DND-41 (cell line): ENCODE data around the gene UTY.

Experiments
- EZH2 ChIP-seq: IDR thresholded peaks from 3 replicates; pipeline ENCODE4 v1.6.1; 2012; ENCODE audit warnings: borderline replicate concordance, low read depth, mild to moderate bottlenecking, moderate library complexity, low read length, inconsistent platforms; ENCODE audit not compliant: severe bottlenecking
- TF ChIP-seq, protein P1 (sequence below): IDR thresholded peaks from 2 replicates; pipeline ENCODE4 v1.5.1; 2012; ENCODE audit warnings: borderline replicate concordance, low read length, moderate library complexity, mild to moderate bottlenecking; ENCODE audit not compliant: poor library complexity, severe bottlenecking; ENCODE audit errors: extremely low read depth

DNA sequence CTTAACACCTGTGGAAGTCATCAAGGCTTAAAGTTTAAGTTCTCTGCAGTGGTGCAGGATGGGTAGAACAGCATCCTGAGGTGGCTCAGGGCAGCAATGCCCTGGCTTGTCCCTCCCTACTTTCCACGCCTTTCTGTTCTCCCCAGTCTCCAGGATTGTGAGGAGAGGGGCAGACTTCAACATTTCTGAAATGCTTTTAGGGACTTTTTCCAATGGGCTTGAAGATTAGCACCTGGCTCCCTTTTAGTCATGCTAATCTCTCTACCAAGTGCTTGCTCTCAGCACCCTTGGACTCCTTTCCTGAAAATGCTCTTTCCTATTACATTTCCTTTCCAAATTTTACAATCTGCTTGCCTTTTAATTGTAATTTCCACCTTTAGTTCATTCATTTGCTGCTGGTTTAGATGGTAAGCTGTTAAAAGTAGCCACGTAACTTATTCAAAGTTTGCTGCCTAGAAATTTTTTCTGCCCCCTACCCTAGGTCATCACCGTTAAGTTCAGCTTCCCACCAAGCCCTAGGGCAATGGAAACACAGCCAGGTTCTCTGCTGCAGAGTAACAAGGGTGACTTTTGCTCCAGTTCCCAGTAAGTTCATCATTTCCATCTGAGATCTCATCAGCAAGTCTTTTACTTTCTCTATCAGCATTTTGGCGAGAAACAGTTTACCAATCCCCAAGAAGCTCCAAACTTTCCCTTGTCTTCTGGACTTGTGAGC, 183.5 kb downstream of the UTY start:
- TF ChIP-seq, protein P1, sequence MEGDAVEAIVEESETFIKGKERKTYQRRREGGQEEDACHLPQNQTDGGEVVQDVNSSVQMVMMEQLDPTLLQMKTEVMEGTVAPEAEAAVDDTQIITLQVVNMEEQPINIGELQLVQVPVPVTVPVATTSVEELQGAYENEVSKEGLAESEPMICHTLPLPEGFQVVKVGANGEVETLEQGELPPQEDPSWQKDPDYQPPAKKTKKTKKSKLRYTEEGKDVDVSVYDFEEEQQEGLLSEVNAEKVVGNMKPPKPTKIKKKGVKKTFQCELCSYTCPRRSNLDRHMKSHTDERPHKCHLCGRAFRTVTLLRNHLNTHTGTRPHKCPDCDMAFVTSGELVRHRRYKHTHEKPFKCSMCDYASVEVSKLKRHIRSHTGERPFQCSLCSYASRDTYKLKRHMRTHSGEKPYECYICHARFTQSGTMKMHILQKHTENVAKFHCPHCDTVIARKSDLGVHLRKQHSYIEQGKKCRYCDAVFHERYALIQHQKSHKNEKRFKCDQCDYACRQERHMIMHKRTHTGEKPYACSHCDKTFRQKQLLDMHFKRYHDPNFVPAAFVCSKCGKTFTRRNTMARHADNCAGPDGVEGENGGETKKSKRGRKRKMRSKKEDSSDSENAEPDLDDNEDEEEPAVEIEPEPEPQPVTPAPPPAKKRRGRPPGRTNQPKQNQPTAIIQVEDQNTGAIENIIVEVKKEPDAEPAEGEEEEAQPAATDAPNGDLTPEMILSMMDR = no peak
- TF ChIP-seq EZH2 = no peak
